Measurements from ENCODE around the gene CLMN. TPM values are rescaled to one million over a fixed set of nuclear protein-coding genes. Genes with fewer than 3 reads are reported as not detected.

CLMN gene
- total RNA-seq, 1 experiment from 2014 or later = 0.71 TPM

GRCh38 chr14:95165517-95165916 is 154.2 kb downstream of the CLMN start:
- no peak for DNase-seq (ENCODE audit: low read depth)

DNA sequence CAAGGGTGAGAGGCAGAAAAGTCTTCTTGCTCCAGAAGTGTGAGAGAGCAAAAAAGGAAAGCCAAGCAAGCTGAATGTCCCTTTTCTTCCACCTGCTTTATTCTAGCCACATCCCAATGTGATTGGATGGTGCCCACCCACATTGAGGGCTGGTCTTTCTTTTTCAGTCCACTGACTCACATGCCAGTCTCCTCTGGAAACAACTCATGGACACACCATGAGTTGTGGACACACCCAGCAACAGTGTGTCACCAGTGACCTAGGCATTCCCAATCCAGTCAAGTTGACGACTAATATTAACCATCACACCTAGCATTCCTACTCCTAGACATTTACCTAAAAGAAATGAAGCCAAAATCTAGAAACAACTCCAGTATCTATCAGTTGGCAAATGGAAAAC is 155.2 kb downstream of the CLMN start:
- no peak for DNase-seq (ENCODE audit: low read depth)

DNA sequence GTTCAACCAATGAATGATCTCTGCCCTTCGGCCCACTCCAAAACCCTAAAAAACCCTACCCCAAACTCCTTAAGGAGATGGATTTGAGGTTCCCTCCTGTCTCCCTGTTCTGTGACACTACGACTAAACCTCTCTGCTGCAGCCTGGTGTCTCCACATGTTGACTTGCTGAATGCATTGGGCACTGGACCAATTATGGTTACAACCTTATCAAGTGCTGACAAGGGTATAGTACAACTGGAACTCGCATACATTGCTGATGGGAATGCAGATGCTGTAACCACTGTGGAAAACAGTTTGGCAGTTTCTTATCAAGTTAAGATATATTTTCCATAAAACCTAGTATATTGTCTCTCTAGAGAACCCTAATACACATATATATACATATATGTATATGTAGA is 156.0 kb downstream of the CLMN start:
- no peak for DNase-seq (ENCODE audit: low read depth)

DNA sequence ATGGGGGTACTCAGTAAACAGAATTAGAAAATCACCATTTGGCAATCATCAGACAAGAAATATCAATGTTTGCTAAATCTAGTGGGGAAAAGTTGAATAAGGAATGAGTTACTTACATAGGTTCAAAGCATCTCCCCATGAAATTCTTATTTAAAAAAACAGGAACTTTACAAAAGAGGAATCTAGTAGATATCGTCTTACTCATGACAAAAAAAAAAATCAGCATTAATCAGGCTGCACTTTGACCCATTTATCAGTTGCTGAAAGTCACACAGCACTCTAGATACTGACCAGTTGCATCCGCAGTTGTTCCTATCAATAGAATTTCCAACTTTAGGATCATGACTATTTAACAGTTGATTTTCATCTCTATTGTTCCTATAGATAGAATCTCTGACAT is 156.6 kb downstream of the CLMN start:
- no peak for DNase-seq (ENCODE audit: low read depth)

DNA sequence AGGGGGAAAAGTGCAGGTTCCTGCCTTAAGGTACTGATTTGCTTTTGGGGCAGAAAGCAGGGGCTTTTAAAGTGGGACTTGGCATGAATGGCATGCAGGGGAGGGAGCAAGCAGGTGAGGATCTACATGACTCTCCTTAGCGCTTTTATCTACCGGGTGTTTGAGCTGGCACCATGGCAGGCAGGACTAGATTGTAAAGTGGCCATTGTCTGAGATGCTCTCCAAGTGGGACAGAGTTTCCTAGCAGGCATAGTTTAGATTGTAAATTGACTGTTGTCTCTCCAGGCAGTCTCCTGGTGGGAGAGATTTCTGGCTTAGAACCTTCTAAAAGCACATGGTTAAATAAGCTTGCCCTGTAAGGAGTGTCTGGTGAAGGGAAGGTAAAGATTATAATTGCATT is 157.1 kb downstream of the CLMN start:
- no peak for DNase-seq (ENCODE audit: low read depth)

GRCh38 chr14:95157327-95158189 is 162.2 kb downstream of the CLMN start, which contains the start of gene DICER1:
Gene DICER1, minus strand, starts transcription at chr14:95157529. Its CDS starts 24,071 bp downstream, at chr14:95133458.
- peak; percentile 81 for DNase-seq (ENCODE audit: low read depth)

- DNase-seq (ENCODE audit: low read depth) = no peak
Observed at GRCh38 chr14:95157048-95157326, 162.7 kb downstream of the CLMN start.

DNA sequence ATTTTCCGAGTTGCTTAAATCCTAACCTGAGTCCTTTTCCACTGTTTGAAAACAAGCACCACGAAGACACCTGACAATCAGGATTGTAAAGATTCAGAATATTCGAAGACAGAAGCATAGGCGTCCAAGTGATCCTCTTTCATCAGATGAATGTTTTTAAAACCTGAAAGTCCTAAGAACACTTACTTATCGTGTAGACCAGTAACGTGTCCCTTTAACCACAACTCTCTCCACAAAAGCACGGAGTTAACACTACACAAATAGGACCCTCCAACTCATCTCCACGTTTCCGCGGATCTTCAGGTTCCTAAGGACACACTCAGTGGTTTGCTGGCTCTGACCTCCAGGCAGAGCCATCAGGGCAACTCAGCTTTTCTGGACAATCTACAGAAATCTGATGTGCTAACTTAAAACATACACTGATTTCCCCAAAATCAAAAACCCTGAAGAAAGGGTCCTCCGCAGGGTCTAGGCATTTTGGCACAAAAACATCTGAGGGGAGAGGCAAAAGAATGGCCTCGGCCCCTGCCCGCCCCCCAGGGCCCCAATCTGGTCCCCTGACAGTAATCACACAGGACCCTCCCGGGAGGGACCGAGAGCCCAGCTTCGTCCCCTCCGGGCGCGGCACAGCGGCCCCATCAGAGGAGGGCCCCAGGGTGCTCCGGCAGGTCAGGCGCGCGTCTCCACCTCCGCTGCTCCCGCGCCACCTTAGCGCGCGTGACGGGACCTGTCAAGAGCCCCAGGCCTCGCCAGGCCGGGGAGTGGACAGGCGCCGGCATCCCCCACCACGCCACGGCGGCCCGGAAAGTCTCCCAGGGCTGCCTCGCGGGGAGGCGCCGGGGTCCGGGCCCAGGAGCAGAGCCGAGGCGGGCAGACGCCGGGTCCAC is 163.3 kb downstream of the CLMN start:
- peak; percentile 9 for DNase-seq (ENCODE audit: low read depth)

GRCh38 chr14:95155045-95155444 is 164.7 kb downstream of the CLMN start:
- DNase-seq (ENCODE audit: low read depth) = no peak

DNA sequence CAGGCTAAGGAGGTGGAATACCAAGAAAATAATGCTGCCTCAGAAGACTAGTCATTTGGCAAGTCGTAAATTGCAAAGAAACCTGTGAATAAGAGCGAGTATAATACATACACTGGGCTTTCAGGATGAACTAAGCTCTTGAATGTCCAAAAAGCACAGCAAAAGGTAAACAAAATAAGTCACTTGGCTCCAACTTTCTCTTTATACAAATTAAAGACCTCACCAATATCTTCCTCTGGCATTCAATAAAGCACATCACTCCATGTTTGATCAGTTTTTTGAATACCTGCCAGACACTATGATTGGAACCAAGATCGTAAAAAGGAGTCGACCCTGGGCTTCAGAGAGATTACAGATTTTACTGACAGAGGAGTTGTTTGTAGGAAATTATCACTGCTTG is 165.8 kb downstream of the CLMN start:
- DNase-seq (ENCODE audit: low read depth) = no peak

DNA sequence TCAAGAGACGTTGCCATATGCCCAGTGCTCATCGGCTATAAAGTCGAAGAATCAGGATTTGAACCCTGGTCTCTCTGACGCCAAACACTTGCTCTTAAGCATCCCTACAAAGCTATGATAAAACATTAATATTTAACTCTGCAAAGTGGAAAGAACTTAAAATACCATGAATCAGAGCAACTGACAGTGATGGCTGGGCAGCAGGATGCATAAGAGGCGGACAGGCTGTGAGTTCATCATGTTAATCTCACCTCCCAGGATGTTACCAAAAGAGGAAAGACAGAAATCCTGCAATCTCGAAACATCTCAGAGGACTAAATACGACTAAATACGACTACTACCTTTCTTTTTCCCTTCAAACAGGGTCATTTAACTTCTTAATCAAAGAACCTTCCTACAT is 168.1 kb downstream of the CLMN start:
- DNase-seq (ENCODE audit: low read depth) = no peak

GRCh38 chr14:95150910-95151309 is 168.8 kb downstream of the CLMN start:
- DNase-seq (ENCODE audit: low read depth) = no peak

GRCh38 chr14:95149441-95149840 is 170.3 kb downstream of the CLMN start:
- DNase-seq (ENCODE audit: low read depth) = no peak

DNA sequence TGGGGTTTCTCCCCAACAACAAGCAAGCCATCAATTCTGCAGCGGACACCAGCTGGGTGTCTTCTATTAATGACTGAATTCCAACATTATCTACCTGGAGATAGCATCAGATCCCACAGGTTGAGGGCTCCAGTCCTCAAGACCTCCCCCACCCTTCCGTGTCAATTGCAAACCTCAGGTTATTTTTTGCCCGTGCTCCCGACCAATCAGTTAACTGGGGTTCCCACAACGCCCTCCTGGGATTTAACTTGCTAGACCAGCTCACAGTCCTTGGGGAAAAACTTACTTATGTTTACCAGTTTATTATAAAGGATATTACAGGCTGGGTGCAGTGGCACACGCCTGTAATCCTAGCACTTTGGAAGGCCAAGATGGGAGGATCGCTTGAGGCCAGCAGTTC is 172.1 kb downstream of the CLMN start:
- DNase-seq (ENCODE audit: low read depth) = no peak

GRCh38 chr14:95146079-95146771 is 173.5 kb downstream of the CLMN start:
- DNase-seq (ENCODE audit: low read depth) = no peak

GRCh38 chr14:95144849-95145248 is 174.9 kb downstream of the CLMN start:
- no peak for DNase-seq (ENCODE audit: low read depth)

GRCh38 chr14:95143808-95144620 is 175.7 kb downstream of the CLMN start:
- DNase-seq (ENCODE audit: low read depth) = peak; percentile 5

GRCh38 chr14:95142208-95142607 is 177.5 kb downstream of the CLMN start:
- no peak for DNase-seq (ENCODE audit: low read depth)

GRCh38 chr14:95141684-95142083 is 178.0 kb downstream of the CLMN start:
- DNase-seq (ENCODE audit: low read depth) = no peak

DNA sequence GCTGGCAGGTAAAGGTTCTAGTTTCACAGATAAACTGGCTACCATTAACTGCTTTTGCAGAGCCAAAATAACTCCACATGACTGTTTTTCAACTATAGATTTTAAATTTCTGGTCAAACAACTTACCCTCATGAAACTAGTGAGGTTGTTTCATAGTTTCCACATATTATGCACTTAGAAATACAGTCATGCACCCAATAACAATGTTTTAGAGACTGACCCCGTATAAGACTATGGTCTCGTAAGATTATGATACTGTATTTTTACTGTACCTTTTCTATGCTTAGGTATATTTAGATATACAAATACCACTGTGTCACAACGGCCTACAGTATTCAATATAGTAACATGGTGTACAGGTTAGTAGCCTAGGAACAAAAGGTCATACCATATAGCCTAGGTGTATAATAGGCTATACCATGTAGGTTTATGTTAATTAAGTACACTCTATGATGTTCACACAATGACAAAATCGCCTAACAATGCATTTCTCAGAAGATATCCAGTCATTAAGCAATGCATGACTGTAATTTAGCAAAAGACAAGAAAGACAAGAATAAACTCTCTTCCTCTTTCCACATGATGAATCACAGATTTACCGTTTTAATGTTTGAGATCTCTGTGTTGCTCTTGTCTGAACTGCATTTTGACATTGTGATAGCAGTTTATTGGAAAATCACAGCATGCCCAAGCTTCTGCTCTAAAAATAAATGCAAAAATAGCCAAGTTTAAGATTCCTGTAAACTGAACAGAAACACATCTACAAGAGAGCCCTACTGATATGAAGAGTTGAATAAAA is 179.4 kb downstream of the CLMN start:
- DNase-seq (ENCODE audit: low read depth) = no peak

DNA sequence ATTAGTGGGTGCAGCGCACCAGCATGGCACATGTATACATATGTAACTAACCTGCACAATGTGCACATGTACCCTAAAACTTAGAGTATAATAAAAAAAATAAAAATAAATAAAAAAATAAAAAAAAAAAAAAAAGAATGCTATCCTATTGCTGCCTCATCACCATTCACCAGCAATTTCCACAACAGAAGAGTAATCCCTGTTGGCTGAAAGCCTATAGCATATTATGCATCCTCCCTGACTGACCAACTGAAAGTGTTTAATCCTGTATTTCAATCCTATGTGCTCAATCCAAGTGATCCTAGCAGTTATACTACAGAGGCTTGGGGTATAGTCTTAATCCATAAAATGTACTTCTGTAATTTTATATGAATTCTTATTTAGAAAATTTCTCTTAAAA is 180.8 kb downstream of the CLMN start:
- no peak for DNase-seq (ENCODE audit: low read depth)

All from M059J (cell line).